KMS-11 (cell line): ENCODE data around the gene CREB3L2.

Experiments
- H2AFZ ChIP-seq: fragments of 200-600 bp; sonication (generic); 2 replicates; pipeline ENCODE4 v1.6.1; 2016; ENCODE audit warnings: antibody characterized with exemption, mixed run types, low read depth
- H3K27ac ChIP-seq: fragments of 200-600 bp; sonication (generic); 2 replicates; pipeline ENCODE4 v1.6.1; 2016; ENCODE audit warnings: mild to moderate bottlenecking, mixed run types
- H3K27me3 ChIP-seq: fragments of 200-600 bp; sonication (generic); 2 replicates; pipeline ENCODE4 v1.6.1; 2017; ENCODE audit warnings: mild to moderate bottlenecking, low read depth, mixed run types, moderate library complexity; ENCODE audit not compliant: insufficient read depth
- H3K36me3 ChIP-seq: fragments of 200-600 bp; sonication (generic); 2 replicates; pipeline ENCODE4 v1.6.1; 2017; ENCODE audit warnings: mild to moderate bottlenecking, mixed run types; ENCODE audit not compliant: insufficient read depth
- H3K4me1 ChIP-seq: fragments of 200-600 bp; sonication (generic); 2 replicates; pipeline ENCODE4 v1.6.1; 2016; ENCODE audit warnings: mild to moderate bottlenecking, low read depth, mixed run types; ENCODE audit not compliant: poor library complexity, severe bottlenecking
- H3K4me2 ChIP-seq: fragments of 200-600 bp; sonication (generic); 2 replicates; pipeline ENCODE4 v1.7.0; 2016; ENCODE audit warnings: mild to moderate bottlenecking, mixed run types
- H3K4me3 ChIP-seq: fragments of 200-600 bp; sonication (generic); IDR thresholded peaks from 2 replicates; pipeline ENCODE4 v1.6.1; 2017; ENCODE audit warnings: low read depth, low read length, mixed read lengths; ENCODE audit not compliant: insufficient read depth
- H3K79me2 ChIP-seq: fragments of 200-600 bp; sonication (generic); 2 replicates; pipeline ENCODE4 v1.6.1; 2016; ENCODE audit warnings: low read depth, mixed run types; ENCODE audit not compliant: insufficient read depth
- H3K9ac ChIP-seq: fragments of 200-600 bp; sonication (generic); 2 replicates; pipeline ENCODE4 v1.6.1; 2016; ENCODE audit warnings: mild to moderate bottlenecking, mixed run types
- H4K20me1 ChIP-seq: fragments of 200-600 bp; sonication (generic); 2 replicates; pipeline ENCODE4 v1.6.1; 2016; ENCODE audit warnings: mild to moderate bottlenecking, mixed run types; ENCODE audit not compliant: insufficient read depth
- CTCF ChIP-seq: fragments of 200-600 bp; sonication (generic); conservative IDR thresholded peaks from 2 replicates; pipeline ENCODE4 v1.6.1; 2017; ENCODE audit warnings: low read depth, mild to moderate bottlenecking, antibody characterized with exemption, low read length, moderate library complexity, mixed read lengths

The CREB3L2 gene

GRCh38 chr7:138030679-138031351 is 28.9 kb upstream of the CREB3L2 start:
- Histone ChIP-seq H3K79me2 (no peaks in the 10 kb centered on the region), H3K4me2 (no peak overlapping the region)

GRCh38 chr7:138029941-138030340 is 28.1 kb upstream of the CREB3L2 start:
- Histone ChIP-seq H3K4me3 (no peak overlapping the region), H3K36me3 (no peaks in the 10 kb centered on the region), H2AFZ (no peak overlapping the region), H4K20me1 (no peaks in the 10 kb centered on the region), H3K27me3 (no peaks in the 10 kb centered on the region; the same call in 1 of the 2 replicates), H3K27ac (no peak overlapping the region), H3K79me2 (no peaks in the 10 kb centered on the region), H3K9ac (no peak overlapping the region), H3K4me2 (no peak overlapping the region), H3K4me1 (no peaks in the 10 kb centered on the region)
- TF ChIP-seq CTCF, result no peak

More at GRCh38 chr7:138030679-138031351, 28.9 kb upstream of the CREB3L2 start:
- H3K4me3 ChIP-seq, result no peak overlapping the region
- no peaks in the 10 kb centered on the region for H3K4me1 ChIP-seq
- no peaks in the 10 kb centered on the region for H4K20me1 ChIP-seq
- H3K27ac ChIP-seq, result no peak overlapping the region
- no peak for TF ChIP-seq CTCF
- H2AFZ ChIP-seq, result no peak overlapping the region
- H3K36me3 ChIP-seq, result no peaks in the 10 kb centered on the region
- H3K9ac ChIP-seq, result no peak overlapping the region
- no peaks in the 10 kb centered on the region; the same call in 1 of the 2 replicates for H3K27me3 ChIP-seq

GRCh38 chr7:138029126-138029525 is 27.2 kb upstream of the CREB3L2 start:
- no peak for TF ChIP-seq CTCF
- Histone ChIP-seq H3K36me3 (no peaks in the 10 kb centered on the region), H3K4me1 (peaks cover 3% of the 10 kb centered on the region), H3K4me2 (no peak overlapping the region), H3K79me2 (no peaks in the 10 kb centered on the region), H2AFZ (no peak overlapping the region), H3K27ac (no peak overlapping the region), H3K4me3 (no peak overlapping the region), H3K9ac (no peak overlapping the region), H4K20me1 (no peaks in the 10 kb centered on the region), H3K27me3 (no peaks in the 10 kb centered on the region)

- H3K27ac ChIP-seq, result no peak overlapping the region
- no peak for TF ChIP-seq CTCF
- no peak overlapping the region for H3K4me3 ChIP-seq
- no peak overlapping the region for H3K9ac ChIP-seq
- H3K79me2 ChIP-seq, result no peaks in the 10 kb centered on the region
- no peak overlapping the region for H2AFZ ChIP-seq
- no peaks in the 10 kb centered on the region for H4K20me1 ChIP-seq
- no peaks in the 10 kb centered on the region for H3K36me3 ChIP-seq
- peaks cover 12% of the 10 kb centered on the region for H3K4me1 ChIP-seq
- no peaks in the 10 kb centered on the region for H3K27me3 ChIP-seq
- H3K4me2 ChIP-seq, result no peak overlapping the region
Observed at GRCh38 chr7:138027100-138027499, 25.2 kb upstream of the CREB3L2 start.
